HG02642 (cell line): Measurements from ENCODE around the gene SLC9A5.

Experiments used
- ATAC-seq: cut with Tn5 transposase; IDR thresholded peaks from one replicate; pipeline ENCODE4 v1.9.1; 2021; ENCODE audit warnings: mild to moderate bottlenecking; ENCODE audit not compliant: unreplicated experiment, poor library complexity

Gene SLC9A5

GRCh38 chr16:67213197-67214019 lies 35.4 kb upstream of the SLC9A5 start:
- ATAC-seq, result no peak

- ATAC-seq, result no peak
Observed at GRCh38 chr16:67215706-67216105, 33.1 kb upstream of the SLC9A5 start.

GRCh38 chr16:67216612-67217490 lies 31.9 kb upstream of the SLC9A5 start:
- ATAC-seq, result no peak

GRCh38 chr16:67223992-67224391 lies 24.8 kb upstream of the SLC9A5 start:
- ATAC-seq, result no peak

- no peak for ATAC-seq
Observed at GRCh38 chr16:67226295-67226803, 22.4 kb upstream of the SLC9A5 start.

- ATAC-seq, result peak; percentile 94
Observed at GRCh38 chr16:67226804-67227566, 21.8 kb upstream of the SLC9A5 start, which contains the start of gene TMEM208. Gene TMEM208, plus strand, starts transcription at chr16:67227130. Its CDS starts 89 bp downstream, at chr16:67227219.

GRCh38 chr16:67227567-67227921 lies 21.2 kb upstream of the SLC9A5 start:
- ATAC-seq, result no peak

GRCh38 chr16:67228034-67228785 lies 20.6 kb upstream of the SLC9A5 start:
- no peak for ATAC-seq

- no peak for ATAC-seq
Observed at GRCh38 chr16:67228905-67229304, 19.9 kb upstream of the SLC9A5 start.

GRCh38 chr16:67229906-67230808 lies 18.6 kb upstream of the SLC9A5 start:
- ATAC-seq, result no peak

GRCh38 chr16:67230809-67231660 lies 17.7 kb upstream of the SLC9A5 start:
- ATAC-seq, result no peak

- no peak for ATAC-seq
Observed at GRCh38 chr16:67233596-67233995, 15.2 kb upstream of the SLC9A5 start.

GRCh38 chr16:67234180-67234597 lies 14.6 kb upstream of the SLC9A5 start:
- ATAC-seq, result no peak

GRCh38 chr16:67235816-67236562 lies 12.8 kb upstream of the SLC9A5 start:
- ATAC-seq, result no peak

GRCh38 chr16:67236563-67237395 lies 12.0 kb upstream of the SLC9A5 start:
- ATAC-seq, result no peak
